ENCODE data around the gene MED17. TPM values are rescaled to one million over a fixed set of nuclear protein-coding genes. Genes with fewer than 3 reads are reported as not detected.

Gene MED17
- total and polyA plus RNA-seq, 2 of the 13 experiments (the other 11 are each of a cell fraction or from before 2014, with no cell fraction given): 23.1 to 37.0 TPM

GRCh38 chr11:93741094-93741881, 42.8 kb upstream of the MED17 start, which contains the start of the genes C11orf54 and TAF1D (continued):
- TF ChIP-seq FLYWCH1 (CRISPR knock-in tag; IDR thresholded peaks at IDR 0.05) (no peak), HOXD1 (CRISPR knock-in tag; IDR thresholded peaks at IDR 0.05) (peak; percentile 61; the same call in 1 of the 2 replicates), ZNF616 (CRISPR knock-in tag; IDR thresholded peaks at IDR 0.05; ENCODE audit: low read depth) (0 out of 2 replicates have a peak, but pooled peaks have one; percentile 62), ZSCAN9 (CRISPR knock-in tag; IDR thresholded peaks at IDR 0.05; ENCODE audit: borderline replicate concordance) (no peak; the same call in 1 of the 2 replicates), ZNF777 (CRISPR knock-in tag; IDR thresholded peaks at IDR 0.05) (0 out of 2 replicates have a peak, but pooled peaks have one; percentile 23), PRDM15 (CRISPR knock-in tag; IDR thresholded peaks at IDR 0.05) (0 out of 2 replicates have a peak, but pooled peaks have one; percentile 12), GFI1 (CRISPR knock-in tag; IDR thresholded peaks at IDR 0.05; ENCODE audit: borderline replicate concordance) (0 out of 2 replicates have a peak, but pooled peaks have one; percentile 46), MXD3 (CRISPR knock-in tag; IDR thresholded peaks at IDR 0.05) (peak; percentile 26; the same call in 1 of the 2 replicates), MED1 (CRISPR knock-in tag; IDR thresholded peaks at IDR 0.05) (peak; percentile 60; the same call in 1 of the 2 replicates), CBX1 (IDR thresholded peaks at IDR 0.05; ENCODE audit: low read depth) (peak; percentile 53), GLI4 (CRISPR knock-in tag; IDR thresholded peaks at IDR 0.05; ENCODE audit: borderline replicate concordance) (0 out of 2 replicates have a peak, but pooled peaks have one; percentile 17), UBTF (CRISPR knock-in tag; IDR thresholded peaks at IDR 0.05) (0 out of 2 replicates have a peak, but pooled peaks have one; percentile 68), NRL (CRISPR knock-in tag; IDR thresholded peaks at IDR 0.05; ENCODE audit: borderline replicate concordance) (peak; percentile 84), SNAI1 (CRISPR knock-in tag; IDR thresholded peaks at IDR 0.05; ENCODE audit: borderline replicate concordance) (no peak), RARA (CRISPR knock-in tag; IDR thresholded peaks at IDR 0.05) (peak; percentile 28; the same call in 1 of the 2 replicates), ZFP91 (CRISPR knock-in tag; IDR thresholded peaks at IDR 0.05; ENCODE audit: borderline replicate concordance) (peak; percentile 86), ZNF547 (CRISPR knock-in tag; IDR thresholded peaks at IDR 0.05) (peak; percentile 45; the same call in 1 of the 2 replicates), SUZ12 (IDR thresholded peaks at IDR 0.05; ENCODE audit: low read depth, low read length) (no peak), WIZ (CRISPR knock-in tag; IDR thresholded peaks at IDR 0.05) (no peak), NFIC (IDR thresholded peaks at IDR 0.05; ENCODE audit: low read length) (0 out of 2 replicates have a peak, but pooled peaks have one; percentile 7), NBN (conservative IDR thresholded peaks at IDR 0.05) (no peak), ZSCAN12 (CRISPR knock-in tag; IDR thresholded peaks at IDR 0.05) (peak; percentile 30; the same call in 1 of the 2 replicates)

All from HepG2 (cell line).